Hepatocyte (in vitro differentiated cells): ENCODE data around the gene SPAG4. TPM values are rescaled to one million over a fixed set of nuclear protein-coding genes. Genes with fewer than 3 reads are reported as not detected.

Experiments
- DNase-seq: peaks from one replicate; pipeline ENCODE4 v3.0.0-alpha.2; 2016; ENCODE audit warnings: low spot score
- H2AFZ ChIP-seq: fragments of 200-600 bp; sonication (generic); 2 replicates; pipeline ENCODE4 v1.6.0; 2016; ENCODE audit warnings: antibody characterized with exemption, mild to moderate bottlenecking
- H3K27ac ChIP-seq: fragments of 200-600 bp; sonication (generic); 2 replicates; pipeline ENCODE4 v1.5.1; 2016; ENCODE audit warnings: mild to moderate bottlenecking
- H3K27me3 ChIP-seq: fragments of 200-600 bp; sonication (generic); 2 replicates; pipeline ENCODE4 v1.6.1; 2016
- H3K36me3 ChIP-seq: fragments of 200-600 bp; sonication (generic); replicated peaks from 2 replicates; pipeline ENCODE4 v1.5.1; 2016; ENCODE audit warnings: low read depth; ENCODE audit not compliant: insufficient read depth
- H3K4me1 ChIP-seq: fragments of 200-600 bp; sonication (generic); 2 replicates; pipeline ENCODE4 v1.5.1; 2016; ENCODE audit warnings: mild to moderate bottlenecking, moderate library complexity; ENCODE audit not compliant: insufficient read depth
- H3K4me2 ChIP-seq: fragments of 200-600 bp; sonication (generic); 2 replicates; pipeline ENCODE4 v1.6.0; 2016
- H3K4me3 ChIP-seq: fragments of 200-600 bp; sonication (generic); 2 replicates; pipeline ENCODE4 v1.5.1; 2016; ENCODE audit warnings: mild to moderate bottlenecking
- H3K79me2 ChIP-seq: fragments of 200-600 bp; sonication (generic); 2 replicates; pipeline ENCODE4 v1.6.0; 2017; ENCODE audit warnings: mild to moderate bottlenecking
- H3K9me2 ChIP-seq: fragments of 200-600 bp; sonication (generic); replicated peaks from 2 replicates; pipeline ENCODE4 v1.6.0; 2017; ENCODE audit warnings: mild to moderate bottlenecking; ENCODE audit not compliant: insufficient read depth
- H3K9me3 ChIP-seq: fragments of 200-600 bp; sonication (generic); 2 replicates; pipeline ENCODE4 v1.5.1; 2016; ENCODE audit warnings: low read depth, mild to moderate bottlenecking
- H4K20me1 ChIP-seq: fragments of 200-600 bp; sonication (generic); 2 replicates; pipeline ENCODE4 v1.6.0; 2016; ENCODE audit warnings: mild to moderate bottlenecking; ENCODE audit not compliant: insufficient read depth, poor library complexity, severe bottlenecking
- CTCF ChIP-seq: fragments of 200-600 bp; sonication (generic); IDR thresholded peaks from 2 replicates; pipeline ENCODE4 v1.5.1; 2016; ENCODE audit warnings: antibody characterized with exemption, mild to moderate bottlenecking; ENCODE audit not compliant: poor library complexity
- EZH2 ChIP-seq: fragments of 200-600 bp; sonication (generic); IDR thresholded peaks from 2 replicates; pipeline ENCODE4 v1.6.1; 2016; ENCODE audit warnings: antibody characterized with exemption, mild to moderate bottlenecking, borderline replicate concordance
- EZH2phosphoT487 ChIP-seq: fragments of 200-600 bp; sonication (generic); IDR thresholded peaks from one replicate; pipeline ENCODE4 v1.6.1; 2018; ENCODE audit warnings: antibody characterized with exemption, mild to moderate bottlenecking, low read depth, moderate library complexity; ENCODE audit not compliant: unreplicated experiment, severe bottlenecking
- WGBS: methylation state at CpG from one replicate; pipeline ENCODE4 v1.1.6; 2016; ENCODE audit warnings: low lambda C conversion rate; ENCODE audit errors: missing lambda C conversion rate; 5-methylcytosine and 5-hydroxymethylcytosine counted together
- polyA plus RNA-seq: library from polyadenylated mRNA; unstranded; fragments of >200 nt; fragmentation: Nextera tagmentation; extraction: Ambion mirVana; gene quantifications from 2 replicates; pipeline ENCODE4 v1.2.1, GENCODE V29; 2016
- total RNA-seq: library from RNA; depleted of rRNA; stranded (reverse); fragments of >200 nt; gene quantifications from 2 replicates; pipeline ENCODE4 v1.2.3, GENCODE V29; 2014

SPAG4 gene
- total and polyA plus RNA-seq, 2 experiments from 2014 or later: 6.6 to 7.9 TPM

DNA sequence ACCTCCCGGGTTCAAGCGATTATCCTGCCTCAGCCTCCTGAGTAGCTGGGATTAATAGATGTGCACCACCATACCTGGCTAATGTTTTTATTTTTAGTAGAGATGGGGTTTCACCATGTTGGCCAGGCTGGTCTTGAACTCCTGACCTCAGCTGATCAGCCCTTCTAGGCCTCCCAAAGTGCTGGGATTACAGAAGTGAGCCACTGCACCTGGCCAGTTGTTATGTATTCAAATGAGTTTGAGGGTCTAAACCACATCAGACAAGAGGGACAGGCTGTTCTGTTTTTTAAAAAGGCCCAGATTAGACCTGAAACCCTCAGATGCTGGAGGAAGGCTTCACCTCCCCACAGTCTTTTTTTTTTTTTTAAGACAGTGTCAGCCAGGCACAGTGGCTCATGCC lies 4.1 kb upstream of the SPAG4 start:
- no peaks in the 10 kb centered on the region for H4K20me1 ChIP-seq
- WGBS: 92% methylated on average over 2 of the region's 2 CpGs

DNA sequence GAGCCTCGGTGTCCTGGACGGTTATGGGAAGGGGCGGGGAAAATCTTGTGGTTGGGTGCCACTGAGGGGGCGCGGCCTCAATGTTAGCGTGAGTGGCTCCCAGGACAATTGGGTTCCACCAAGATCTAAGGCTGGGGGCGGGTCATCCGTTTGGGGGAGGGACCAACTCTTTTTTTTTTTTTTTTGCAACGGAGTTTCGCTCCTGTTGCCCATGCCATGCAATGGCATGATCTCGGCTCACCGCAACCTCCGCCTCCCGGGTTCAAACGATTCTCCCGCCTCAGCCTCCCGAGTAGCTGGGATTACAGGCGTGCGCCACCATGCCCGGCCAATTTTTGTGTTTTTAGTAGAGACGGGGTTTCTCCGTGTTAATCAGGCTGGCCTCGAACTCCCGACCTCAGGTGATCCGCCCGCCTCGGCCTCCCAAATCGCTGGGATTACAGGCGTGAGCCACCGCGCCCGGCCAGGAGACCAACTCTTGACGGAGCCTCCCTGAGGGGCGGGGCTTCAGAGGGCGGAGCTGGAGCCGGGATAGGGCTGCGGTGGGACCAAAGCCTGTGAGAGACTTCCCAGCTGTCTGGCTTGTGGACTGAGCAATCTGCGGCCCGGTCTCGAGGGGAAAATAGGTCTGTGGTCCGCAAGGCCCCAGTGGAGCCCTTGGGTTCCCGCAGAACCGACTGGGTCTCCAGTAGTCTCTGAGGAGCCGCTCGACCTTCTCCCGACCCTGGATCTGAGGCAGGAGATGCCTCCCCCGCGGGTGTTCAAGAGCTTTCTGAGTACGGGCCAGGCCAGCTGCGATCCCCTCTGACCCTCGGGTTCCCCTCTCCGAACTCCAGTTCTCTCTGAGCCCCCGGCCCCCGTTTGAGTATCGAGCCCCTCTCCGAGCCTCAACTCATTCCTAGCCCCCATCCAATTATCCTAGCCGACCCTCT lies 1.1 kb downstream of the SPAG4 start:
- Histone ChIP-seq H3K79me2 (no peaks in the 10 kb centered on the region), H3K4me3 (no peak overlapping the region), H2AFZ (peak overlapping the region; percentile 55), H3K9me2 (no peaks in the 10 kb centered on the region), H3K27ac (peak overlapping the region; percentile 52), H4K20me1 (no peaks in the 10 kb centered on the region), H3K27me3 (no peaks in the 10 kb centered on the region), H3K36me3 (no peaks in the 10 kb centered on the region), H3K9me3 (no peaks in the 10 kb centered on the region), H3K4me2 (peak overlapping the region; percentile 97), H3K4me1 (peaks cover 8% of the 10 kb centered on the region)
- no peak for TF ChIP-seq EZH2
- TF ChIP-seq CTCF: no peak
- no peak for TF ChIP-seq EZH2phosphoT487
- 19% methylated on average over 40 of the region's 57 CpGs for WGBS
- DNase-seq: peak; percentile 84

More for the DNA sequence above, 4.1 kb upstream of the SPAG4 start:
- DNase-seq: no peak
- Histone ChIP-seq H3K9me3 (no peaks in the 10 kb centered on the region), H2AFZ (no peak overlapping the region), H3K27me3 (no peaks in the 10 kb centered on the region), H3K36me3 (no peaks in the 10 kb centered on the region), H3K4me1 (no peaks in the 10 kb centered on the region), H3K4me3 (no peak overlapping the region), H3K27ac (no peak overlapping the region), H3K9me2 (no peaks in the 10 kb centered on the region), H3K79me2 (no peaks in the 10 kb centered on the region), H3K4me2 (no peak overlapping the region)
- TF ChIP-seq EZH2phosphoT487 (no peak), EZH2 (no peak), CTCF (no peak)

DNA sequence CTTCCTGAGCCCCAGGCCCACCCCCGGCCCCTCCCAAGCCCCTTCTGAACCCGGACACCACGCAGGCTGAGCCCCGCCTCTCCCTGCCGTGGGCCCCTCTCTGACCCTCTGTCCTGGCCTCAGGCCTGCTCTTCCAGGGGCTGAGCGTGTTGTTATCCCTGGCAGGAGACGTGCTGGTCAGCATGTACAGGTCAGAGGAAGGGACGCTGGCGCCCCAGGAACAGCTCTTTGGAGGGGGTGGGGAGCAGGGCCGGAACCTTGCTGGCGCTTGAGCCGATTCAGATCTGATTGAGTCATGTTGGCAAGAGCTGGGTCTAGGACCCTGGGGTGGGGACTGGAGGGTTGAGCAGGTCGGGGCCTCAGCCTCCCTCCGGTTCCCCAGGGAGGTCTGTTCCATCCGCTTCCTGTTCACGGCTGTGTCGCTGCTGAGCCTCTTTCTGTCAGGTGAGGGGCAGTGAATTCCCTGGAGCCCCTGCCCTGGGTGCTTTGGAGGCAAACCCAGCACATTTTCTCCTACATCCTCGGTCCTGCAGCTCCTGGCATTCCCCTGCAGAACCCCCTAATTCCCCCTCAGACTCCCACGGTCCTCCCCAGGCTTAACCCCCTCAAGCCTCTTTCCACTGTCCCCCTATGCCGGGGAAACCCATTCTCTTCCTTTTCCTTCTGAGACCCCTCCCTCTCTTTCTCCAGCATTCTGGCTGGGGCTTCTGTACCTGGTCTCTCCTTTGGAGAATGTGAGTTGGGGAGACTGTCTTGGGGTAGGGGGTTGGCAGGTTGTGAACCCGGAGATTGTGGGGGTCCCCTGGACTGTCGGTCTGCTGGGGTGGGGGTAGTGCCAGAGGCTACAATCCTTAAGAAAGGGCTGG lies 2.0 kb downstream of the SPAG4 start:
- Histone ChIP-seq H3K79me2 (no peaks in the 10 kb centered on the region), H3K9me2 (no peaks in the 10 kb centered on the region), H2AFZ (peak overlapping the region; percentile 55), H3K27ac (peak overlapping the region; percentile 52), H3K36me3 (no peaks in the 10 kb centered on the region), H3K4me3 (no peak overlapping the region), H3K27me3 (no peaks in the 10 kb centered on the region), H3K4me1 (peaks cover 8% of the 10 kb centered on the region), H4K20me1 (no peaks in the 10 kb centered on the region), H3K9me3 (no peaks in the 10 kb centered on the region), H3K4me2 (peak overlapping the region; percentile 97)
- WGBS: 30% methylated on average over 21 of the region's 22 CpGs
- DNase-seq: peak; percentile 69
- TF ChIP-seq EZH2phosphoT487: no peak
- no peak for TF ChIP-seq EZH2
- TF ChIP-seq CTCF: peak; percentile 24
